Suppressor macrophage treated with lipopolysaccharide for 1 hour (primary cell): ENCODE results near the gene PTH1R.

Experiments
- DNase-seq, 3 donors: peaks; one replicate each; pipeline ENCODE4 v3.0.0-alpha.2; 2020 to 2022

The PTH1R gene

DNA sequence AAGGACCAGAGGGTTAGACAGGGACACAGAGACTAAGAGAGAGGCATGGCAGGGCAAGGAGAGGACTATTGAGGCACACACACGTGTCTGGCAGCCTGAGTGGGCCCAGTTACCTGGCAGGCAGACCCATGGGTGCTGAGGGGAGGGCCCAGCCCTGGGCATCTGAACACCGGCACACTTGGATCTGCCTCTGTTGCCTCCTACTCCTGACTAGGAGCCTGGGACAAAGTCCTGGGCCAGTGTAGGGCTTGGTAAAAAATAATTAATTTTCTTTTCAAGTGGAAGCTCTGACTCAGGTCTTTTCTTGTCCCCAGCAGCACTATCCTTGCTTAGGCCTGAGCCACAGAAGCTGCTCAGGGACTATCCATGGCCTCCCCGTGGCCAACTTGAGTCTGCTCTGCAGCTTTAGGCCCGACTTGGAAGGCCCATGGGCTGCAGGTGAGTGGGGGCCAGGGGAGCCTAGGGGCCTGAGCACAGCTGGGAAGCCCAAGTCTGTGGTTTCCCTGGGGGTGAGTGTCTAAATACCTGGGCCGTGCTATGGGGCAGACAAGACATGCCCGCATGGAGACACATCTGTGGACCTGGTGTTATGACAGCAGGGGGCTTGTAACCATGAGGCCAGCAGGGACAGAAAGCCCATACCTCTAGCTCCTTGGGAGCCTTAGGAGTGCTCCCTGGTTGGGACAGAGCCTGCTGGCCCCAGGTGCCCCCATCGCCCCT is at the start of gene PTH1R:
TSS of gene PTH1R (plus strand) at position 316 of the 720 bp plus-strand sequence. CDS start 5,839 bp downstream, outside the sequence.
- no peak for DNase-seq

DNA sequence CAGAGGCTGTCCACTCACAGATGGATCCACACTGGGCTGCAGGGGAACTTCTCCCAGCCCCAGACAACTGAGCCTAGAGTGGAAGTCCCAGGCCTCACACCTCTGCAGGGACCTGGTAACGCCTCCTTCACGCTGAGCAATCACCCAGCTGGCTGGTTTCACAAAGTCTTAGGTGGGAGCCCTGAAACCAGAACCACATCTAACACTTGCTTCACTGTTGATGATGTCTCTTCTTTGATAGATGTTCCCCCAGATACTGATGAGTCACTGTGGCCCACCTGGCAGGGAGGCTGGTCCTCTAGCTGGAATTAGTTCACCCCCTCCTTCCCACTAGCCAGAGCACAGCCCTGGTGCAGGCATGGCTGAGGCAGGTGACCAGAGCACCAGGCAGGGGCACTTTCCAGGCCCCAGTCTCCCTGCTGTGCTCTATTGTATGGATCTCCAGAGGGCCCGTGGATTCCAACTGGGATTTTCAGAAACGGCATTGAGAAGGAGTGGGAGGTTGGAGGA is 47.8 kb upstream of the PTH1R start:
- no peak for DNase-seq

DNA sequence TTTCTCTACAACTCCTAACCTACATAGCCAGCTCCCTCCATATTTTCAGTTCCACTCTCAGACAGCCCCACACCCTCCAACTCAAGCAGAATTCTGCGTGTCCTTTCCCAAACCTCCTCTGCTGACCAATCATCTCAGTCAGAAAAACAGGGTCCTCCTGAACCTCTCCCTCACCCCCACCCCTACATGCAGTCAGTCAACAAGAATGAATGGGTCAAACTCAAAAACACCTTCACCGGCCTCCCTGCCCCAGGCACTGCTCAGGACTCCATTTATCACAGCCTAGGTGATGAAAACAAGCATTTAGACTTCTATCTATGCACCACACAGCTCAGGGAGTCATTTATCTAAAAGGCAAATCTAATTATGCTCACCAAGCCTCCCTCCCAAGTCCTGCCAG is 46.7 kb upstream of the PTH1R start:
- no peak for DNase-seq

DNA sequence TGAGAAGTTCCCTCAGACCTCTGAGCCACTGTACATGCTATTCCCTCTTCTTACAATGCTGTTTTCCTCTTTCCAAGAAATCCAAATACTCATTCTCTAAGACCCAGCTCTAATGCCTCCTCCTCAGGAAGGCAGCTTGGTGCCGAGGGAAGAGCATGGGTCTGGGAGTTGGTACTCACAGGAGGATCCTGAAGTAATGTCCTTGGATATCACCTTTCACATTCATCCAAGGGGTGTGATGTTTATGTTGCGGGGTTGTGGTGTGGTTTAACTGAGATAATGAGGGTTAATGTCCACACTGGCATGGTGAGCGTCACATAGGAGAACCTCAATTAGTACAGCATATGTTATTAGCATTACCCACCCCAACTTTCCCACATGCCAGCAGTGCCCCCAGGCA is 46.2 kb upstream of the PTH1R start:
- DNase-seq = no peak

DNA sequence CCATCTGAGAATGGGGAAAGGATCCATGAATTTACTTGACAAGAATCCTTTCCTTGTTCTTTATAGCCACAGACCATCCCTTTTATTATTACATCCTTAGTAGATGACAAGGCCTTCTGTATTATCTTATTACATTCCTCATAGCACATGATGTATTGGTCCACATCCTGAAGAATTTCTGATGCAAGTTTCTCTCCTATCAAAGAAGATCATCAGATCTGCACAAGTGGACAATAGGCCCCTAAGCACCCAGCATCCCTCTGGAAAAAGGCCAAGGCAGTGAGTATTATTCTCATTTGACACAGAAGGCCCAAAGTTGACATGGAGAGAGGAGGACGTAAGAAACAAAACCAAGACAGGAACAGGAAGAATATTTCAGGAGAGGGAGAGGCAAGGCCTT is 45.7 kb upstream of the PTH1R start:
- DNase-seq = no peak

DNA sequence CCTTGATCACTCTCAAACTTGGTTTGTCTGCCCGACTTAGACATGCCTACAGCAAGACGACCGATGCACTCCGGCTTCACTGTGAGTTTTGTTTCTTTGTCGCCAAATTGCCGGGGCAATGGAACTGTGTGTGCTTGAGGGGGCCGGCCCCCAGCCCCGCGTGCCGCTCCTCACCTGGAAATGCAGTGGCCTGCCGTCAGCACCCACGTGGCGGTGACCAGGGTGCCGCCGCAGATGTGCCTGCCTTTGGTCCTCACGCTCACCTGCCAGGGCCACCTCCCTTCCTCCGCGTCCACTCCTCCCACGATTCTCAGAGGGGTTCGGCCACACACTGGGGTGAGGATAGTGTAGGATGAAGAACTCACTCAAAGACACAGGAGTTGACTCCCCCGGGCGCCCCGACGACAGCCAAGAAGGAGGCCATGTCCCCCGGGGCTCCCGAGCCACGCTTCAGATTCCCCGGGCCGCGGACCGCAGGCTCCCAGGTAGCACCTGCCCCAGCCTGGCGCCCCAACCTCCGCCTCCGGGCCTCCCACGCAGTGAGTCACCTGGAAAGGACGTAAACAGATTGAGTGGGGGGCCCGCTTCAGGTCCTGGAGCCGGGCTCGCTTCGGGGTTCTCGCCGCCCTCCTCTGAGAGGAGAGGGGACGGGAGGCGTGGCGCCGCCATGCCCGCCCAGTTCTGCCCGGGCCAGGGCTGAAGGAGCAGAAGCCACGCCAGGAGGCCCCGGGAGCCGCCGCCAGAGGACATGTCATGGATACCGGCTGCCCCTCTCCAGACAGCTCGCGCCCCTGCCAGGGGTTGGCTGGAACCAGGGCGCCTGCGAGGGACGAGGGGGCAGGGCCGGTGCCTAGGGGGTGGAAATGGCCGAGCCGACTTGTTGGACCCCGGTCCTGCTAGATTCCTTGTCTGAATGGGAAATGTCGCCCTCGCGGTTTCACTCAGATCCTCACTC is 43.9 kb upstream of the PTH1R start:
- DNase-seq = no peak

DNA sequence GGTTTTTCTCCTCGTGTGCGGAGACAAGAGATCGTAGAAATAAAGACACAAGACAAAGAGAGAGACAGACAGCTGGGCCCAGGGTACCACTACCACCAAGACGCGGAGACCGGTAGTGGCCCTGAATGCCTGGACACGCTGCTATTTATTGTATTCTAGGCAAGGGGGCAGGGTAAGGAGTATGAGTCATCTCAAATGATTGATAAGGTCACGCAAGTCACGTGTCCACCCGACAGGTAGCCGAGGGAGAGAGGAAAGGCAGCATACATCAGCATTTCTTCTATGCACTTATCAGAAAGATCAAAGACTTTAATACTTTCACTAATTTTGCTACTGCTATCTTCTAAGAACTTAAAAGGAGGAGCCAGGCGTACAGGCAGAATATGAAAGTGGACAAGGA is 42.5 kb upstream of the PTH1R start:
- no peak for DNase-seq

DNA sequence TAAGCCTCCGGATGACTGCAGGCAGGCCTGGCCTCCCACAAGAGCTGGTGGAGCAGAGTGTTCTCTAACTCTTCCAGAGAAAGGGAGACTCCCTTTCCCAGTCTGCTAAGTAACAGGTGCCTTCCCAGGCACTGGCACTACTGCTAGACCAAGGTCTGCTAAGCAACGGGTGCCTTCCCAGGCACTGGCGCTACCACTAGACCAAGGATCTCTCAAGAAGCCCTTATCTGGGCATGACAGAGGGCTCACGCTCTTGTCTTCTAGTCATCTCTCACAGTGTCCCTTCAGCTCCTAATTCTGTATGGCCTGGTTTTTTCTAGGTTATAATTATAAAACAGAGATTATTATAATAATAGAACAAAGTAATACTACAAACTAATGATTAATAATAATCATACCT is 42.0 kb upstream of the PTH1R start:
- no peak for DNase-seq

DNA sequence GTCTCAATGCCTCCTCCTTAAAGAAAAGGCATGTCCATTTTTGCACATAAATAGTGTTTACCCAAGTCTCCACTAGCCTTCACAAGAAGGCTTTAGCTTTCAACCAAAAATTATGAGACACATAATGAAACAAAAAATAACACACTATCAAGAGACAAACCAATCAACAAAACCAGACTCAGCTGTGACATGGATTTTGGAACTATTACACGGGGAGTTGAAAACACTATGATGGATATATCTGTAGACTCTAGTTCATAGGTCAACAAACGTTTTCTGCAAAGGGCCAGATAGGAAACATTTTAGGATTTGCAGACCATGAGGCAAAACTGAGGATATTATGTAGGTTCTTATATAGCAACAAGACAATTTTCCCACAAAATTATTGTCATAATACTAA is 39.2 kb upstream of the PTH1R start:
- DNase-seq = no peak

DNA sequence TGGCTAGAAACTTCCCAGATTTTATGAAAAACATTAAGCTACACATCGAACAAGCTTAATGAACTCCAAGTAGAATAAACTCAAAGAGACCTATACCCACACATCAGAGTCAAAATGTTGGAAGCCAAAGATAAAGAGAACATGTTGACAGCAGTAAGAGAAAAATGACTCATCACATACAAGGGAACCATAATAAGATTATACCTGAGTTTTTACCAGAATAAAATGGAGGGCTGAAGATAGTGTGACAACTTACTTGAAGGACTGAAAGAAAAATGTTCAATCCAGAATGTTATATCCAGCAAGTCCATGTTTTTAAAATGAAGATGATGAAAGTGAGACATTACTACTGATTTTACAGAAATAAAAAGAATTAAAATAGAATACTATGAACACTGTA is 37.0 kb upstream of the PTH1R start:
- DNase-seq = no peak

DNA sequence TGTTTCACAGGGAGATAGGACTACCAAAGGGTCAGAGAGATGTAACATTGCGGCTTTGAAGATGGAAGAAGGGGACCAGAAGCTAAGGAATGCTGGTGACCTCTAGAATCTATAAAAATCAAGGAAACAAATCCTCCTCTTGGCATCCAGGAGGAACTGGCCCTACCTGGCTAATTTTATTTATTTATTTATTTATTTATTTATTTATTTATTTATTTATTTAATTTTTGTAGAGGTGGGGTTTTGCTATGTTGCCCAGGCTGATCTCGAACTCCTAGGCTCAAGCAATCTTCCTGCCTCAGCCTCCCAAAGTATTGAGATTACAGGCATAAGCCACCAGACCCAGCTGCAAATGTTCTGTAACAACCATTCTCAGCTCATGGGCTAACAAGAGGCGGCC is 34.0 kb upstream of the PTH1R start:
- no peak for DNase-seq

DNA sequence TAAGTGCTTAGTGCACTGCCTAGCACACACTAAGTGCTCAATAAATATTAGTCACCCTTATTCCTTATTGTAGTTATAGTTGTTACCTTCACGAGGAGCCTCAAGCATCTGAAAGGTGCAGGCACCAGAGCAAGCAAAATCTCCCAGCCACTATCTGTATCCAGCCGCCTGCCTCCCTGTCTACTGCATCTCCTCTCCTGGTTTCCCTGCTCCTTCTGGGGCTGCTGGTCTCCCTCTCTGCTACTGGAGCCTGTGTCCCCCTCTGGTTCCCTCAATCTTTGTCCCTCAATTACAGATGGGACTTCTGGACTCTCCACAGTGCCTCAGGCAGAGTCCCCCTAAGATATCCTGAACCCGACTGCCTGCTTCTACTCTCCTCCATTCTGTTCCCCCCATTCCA is 33.1 kb upstream of the PTH1R start:
- no peak for DNase-seq

DNA sequence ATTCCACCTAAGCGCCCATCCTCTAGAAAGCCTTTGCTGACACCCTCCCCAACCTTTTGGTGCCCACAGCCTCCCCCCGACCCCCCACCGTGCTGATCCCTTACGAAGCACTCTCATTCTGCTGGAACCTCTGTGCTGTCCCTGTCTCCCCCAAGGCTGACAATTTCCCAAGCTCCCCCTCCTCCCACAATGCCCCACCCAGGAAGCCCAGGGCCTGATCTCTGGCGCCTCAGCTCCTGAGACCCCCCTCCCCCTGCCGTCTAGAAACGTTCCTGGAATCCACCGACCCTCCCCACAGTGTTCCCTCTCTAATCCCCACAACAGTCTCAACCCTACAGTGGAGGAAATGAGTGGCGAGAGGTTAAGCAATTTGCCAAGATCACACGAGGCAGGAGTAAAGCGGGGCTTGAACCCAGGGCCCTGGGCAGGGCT is 32.6 kb upstream of the PTH1R start:
- DNase-seq = no peak

DNA sequence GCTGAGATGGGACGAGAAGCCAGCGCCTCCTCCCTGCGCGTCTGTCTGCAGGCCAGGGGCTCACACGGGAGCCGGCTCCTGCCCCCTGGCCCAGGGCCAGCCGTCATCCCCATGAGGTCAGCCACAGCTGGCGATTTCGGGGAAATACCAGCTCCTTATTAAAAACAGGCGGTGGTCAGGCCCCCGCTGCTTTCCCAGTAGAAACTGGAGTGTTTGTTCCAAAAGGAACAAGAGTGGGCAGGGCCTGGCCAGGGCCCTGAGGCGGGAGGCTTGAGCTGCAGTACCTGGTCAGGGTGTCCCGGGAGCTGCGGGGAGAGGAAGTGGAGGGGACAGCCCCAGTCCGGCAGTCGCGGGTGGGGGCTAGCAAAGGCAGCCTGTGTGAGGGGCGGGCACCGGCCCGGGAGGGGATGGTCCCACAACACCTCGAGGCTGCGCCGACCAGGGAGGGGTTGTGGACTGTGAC is 32.1 kb upstream of the PTH1R start:
- DNase-seq = peak; percentile 61 to 86 (median 71)

DNA sequence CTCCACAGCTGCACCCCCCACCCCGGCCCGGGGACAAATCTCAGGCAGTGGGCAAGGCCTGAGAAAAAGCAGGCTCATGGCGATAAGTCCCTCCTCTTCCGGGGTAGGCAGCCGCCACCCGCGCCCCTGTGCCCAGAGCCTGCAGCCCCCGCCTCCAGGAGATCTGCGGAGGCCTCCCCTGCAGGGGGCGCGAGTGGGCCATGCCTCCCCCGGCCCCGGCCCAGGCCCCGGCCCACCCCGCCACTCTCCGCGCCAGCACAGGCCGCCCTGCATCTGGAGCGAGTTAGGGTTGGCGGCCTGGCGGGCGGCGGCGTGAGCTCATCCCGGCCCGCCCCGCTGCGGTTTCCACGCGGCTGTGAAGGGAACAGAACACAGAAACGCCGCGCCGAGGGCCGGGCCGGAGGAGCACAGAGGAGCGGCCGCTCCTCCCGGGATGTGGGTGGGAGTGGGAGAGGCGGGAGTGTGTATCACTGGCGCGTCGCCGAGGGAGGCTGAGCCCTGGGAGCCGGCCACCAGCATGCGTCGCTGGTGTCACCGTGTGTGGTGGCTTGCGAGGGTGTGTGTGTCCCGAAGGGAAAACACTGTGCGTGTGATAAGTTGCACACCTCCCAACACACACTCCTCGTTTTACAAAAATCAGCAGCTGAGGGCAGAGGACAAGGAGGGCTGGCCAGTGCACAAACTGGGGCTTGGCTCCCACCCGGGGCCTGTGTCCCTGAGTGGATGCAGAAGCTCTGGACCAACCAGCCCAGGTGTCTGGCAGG is 31.5 kb upstream of the PTH1R start:
- peak; percentile 76 to 90 (median 85) for DNase-seq

DNA sequence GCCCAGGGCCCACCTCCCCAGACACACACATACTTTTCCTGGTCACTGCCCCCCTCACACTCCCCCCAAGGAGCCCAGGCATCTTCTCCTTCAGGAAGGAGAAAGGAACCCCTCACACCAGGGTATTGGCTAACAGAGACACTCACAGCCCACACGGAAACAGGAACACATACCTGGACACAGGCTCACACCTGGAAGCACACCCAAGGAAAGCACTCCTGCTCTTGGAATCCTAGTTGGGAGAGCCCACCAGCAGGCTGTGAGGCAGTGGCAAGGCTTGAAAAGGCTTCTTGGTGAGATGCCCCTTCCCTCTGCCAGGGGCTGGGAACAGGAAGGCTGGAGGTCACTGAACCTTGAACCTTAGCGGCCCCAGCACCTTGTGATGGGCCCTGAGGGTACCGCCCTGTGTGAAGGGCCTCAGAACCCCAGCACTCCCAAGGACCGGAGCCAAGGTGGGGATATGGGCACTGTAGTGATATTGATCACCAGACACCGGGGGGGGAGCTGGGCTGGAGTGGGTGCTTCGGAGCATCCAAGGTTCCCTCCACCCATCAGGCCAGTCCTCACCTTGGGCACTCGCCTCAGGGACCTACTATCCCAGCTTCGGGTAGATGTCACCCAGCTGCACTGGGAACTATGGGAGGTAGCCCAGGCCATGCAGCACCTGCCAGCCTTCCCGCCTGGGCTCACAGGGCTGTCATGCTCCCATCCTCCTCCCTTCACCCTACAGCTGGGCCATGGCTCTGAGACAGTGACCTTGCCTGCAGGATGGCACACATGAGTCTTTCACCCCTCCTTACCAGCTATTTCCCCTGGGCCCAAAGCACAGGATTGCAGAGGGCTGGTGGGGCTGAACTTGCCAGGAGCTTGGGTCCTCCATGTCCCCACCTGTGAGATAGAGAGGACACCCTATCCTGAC is 30.6 kb upstream of the PTH1R start:
- DNase-seq = no peak

DNA sequence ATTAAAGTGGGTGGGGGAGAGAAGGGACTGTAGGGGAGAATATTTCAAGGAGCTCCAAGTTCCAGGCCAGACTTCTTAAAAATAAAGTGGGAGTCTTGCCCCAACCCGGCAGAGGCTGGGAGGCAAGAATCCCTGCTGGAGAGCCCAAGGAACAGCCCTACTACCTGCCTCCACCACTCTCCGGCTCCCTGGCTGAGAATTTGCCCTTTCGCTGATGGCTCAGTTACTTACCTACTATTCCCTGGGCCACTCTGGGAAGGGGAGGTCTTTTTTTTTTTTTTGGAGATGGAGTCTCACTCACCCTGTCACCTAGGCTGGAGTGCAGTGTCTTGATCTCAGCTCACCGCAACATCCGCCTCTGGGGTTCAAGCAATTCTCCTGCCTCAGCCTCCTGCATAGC is 29.8 kb upstream of the PTH1R start:
- DNase-seq = no peak

DNA sequence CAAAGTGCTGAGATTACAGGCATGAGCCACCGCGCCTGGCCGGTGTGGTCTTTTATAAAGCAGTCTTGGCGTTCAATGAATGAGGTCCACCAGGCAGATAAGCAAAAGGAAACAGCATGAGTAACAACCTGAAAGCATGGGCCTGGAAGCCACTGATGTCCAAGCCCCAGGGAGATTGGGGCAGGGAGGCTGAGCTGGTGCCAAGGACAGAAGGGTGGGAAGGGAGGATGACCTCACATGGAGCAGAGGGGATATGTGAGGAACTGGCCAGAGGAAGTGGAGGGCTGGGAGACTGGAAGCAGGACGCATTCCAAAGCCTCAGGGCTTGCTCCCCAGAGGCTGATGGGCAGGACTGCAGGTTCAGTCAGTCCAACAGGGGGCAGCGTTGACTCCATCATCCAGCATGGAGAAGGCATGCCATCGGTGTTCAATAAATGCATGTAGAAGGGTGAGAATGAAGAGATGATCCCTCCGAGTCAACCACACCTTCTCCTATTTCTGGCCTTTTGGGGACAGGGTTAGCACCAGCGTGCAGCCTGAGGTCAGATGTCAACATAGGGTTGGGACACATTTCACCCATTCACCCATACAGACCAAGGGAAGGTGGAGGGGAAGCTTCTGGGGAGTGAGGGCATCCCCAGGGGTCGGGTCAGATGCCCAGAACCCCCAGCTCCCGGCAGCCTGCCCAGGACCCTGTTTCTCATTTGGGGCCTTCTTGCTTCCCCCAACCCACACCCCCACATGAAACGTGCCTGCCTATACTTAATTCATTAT is 29.1 kb upstream of the PTH1R start:
- DNase-seq = peak; percentile 35 to 58 (median 44)

DNA sequence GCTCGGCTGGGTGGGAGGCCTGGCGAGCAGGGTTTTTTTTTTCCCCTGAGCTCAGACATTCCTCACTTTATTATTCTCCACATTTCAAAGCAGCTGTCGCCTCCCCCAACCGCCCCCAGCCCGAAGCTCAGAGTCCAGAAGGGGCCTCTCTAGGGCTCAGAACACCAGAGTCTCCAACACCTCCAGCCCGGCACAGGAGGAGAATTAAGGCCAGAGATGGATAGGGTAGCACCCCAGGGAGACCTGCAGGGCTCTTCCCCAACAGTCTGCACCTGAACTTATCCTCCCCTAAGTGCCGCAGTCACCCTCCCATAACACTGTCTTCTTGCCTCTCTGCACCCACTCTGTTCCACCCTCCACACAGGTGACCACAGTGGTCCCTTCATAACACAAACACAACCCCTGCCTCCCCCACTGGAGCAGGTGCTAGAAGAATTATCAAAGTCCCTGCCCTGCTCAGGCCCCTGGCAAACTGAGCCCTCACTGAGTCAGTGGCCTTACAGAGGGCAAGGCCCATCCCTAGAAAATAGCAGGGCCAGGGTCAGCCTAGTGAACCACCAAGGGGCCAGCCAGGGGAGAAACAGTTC is 28.4 kb upstream of the PTH1R start:
- no peak for DNase-seq

DNA sequence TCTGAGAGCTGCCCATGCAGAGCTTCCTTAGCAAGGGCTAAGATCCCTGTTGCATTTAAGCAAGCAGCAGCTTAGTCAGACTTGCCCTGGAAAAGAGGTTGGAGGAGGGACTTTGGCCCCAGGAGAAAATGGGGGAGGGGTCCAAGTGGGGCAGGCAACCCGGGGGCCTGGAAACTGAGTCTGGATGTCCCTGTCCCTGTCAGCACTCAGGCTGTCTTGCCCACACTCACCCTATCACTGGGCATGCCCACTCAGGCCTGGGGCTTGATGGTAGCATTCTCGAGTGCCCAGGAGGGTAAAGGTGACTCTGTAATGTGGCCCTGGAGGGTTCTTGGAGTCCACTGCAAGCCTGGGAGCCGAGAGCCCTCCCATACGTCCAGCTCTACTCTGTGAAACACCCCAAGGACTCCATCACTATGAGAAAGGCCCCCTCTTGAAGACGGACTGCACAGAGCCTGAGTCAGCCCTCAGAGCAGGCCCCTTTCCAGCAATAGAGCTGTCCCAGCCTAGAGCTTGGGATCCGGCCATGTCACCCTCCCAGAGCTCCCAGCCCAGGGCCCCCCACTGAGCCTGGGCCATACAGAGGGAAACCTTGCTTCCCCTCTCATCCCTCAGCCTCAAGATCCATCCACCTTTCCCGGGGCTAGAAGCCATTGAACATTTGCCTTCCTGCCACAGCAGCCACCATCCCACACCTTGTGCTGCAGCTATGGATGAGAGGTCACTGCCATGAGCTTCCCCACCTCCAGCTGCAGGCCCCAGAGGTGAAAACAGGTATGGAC is 27.6 kb upstream of the PTH1R start:
- no peak for DNase-seq
